Right forelimb (tissue), 1 donor: Measurements from ENCODE around the gene KRT6B.
"Not testable (repeated sequence)": the region's sequence is repeated elsewhere in the genome, so short reads cannot be mapped to it uniquely, and the experiment has no call there.

ENCODE experiments used
- DNase-seq: peaks from one replicate; pipeline ENCODE4 v3.0.0-alpha.2; 2018

Gene KRT6B

DNA sequence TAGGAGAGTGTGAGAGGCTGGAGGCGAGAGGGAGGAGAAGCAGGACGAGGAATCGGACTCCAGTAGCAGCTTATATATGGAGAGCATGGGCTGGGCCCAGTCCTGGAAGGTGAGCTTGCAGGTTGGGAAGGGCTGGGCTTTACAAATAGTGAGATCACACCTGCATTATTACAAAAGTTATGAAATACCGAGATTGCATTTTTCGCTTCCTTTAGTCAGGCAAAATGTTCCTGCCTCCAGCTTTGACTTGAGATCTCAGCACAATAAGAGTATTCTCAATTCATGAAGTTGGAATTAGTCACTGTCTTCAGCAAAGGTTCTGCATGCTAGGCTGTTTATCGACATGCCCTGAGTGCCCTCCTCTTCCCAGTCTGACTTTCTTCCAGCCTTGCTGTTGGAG, at the start of gene KRT6B:
Gene KRT6B, minus strand, starts transcription at position 46 of the 400 bp plus-strand sequence. CDS start 68 bp downstream, outside the sequence.
- DNase-seq, result no peak

DNA sequence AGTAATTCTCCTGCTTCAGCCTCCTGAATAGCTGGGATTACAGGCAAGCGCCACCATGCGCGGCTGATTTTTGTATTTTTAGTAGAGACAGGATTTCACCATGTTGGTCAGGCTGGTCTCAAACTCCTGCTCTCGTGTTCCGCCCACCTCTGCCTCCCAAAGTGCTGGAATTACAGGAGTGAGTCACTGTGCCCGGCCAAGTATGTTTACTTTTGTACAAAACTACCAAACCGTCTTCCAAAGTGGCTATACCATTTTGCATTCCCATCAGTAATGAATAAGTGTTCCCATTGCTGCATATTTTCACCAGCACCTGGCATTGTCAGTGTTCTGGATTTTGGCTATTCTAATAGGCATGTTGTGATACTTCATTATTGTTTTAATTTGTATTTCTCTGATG, 49.5 kb upstream of the KRT6B start:
- DNase-seq, result no peak

DNA sequence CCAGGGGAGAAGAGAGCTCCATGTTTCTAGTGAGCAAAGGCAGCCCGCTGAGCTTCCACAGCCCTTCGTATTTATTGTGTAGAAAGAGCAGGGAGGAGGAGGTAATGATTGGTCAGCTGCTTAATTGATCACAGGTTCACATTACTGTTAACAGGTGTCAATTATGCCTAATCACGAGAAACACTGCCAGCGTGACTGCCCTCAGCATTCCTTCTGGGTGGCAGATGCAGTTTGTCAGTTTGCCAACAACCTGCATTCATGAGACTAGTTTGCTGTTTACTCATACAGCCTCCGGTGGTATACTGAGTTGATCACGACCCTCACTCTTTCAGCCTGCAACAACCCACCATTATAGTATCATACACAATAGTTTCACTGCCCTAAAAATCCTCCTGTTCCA, 48.6 kb upstream of the KRT6B start:
- DNase-seq, result not testable (repeated sequence)

DNA sequence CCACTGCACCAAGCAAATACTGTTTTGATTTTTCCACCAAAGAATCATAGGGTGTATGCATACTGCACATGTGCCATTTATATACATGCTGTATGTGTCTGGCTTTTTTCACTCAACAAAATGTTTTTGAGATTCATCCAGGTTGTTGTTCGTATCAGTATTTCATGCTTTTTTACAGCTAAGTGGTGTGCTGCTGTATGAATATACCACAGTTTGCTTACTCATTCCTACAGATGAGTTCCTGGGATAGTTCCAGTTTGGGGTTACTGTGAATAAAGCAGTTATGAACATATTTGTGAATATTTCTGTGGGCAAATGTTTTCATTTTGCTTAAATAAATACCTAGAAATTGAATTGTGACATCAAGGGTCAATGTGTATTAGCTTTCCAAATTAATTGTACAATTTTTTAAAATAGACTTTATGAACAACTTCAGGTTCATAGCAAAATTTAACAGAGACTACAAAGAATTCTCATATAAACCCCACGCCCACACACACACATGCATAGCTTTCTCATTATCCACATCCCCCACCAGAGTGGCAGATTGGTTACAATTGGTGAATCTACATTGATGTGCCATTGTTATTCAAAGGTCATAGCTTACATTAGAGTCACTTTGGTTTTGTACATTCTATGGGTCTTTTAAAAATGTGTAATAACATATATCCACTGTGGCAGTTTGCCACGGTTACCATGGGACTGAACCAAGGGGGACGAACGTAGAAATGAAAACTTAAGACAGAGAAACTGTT, 48.0 kb upstream of the KRT6B start:
- DNase-seq, result no peak

DNA sequence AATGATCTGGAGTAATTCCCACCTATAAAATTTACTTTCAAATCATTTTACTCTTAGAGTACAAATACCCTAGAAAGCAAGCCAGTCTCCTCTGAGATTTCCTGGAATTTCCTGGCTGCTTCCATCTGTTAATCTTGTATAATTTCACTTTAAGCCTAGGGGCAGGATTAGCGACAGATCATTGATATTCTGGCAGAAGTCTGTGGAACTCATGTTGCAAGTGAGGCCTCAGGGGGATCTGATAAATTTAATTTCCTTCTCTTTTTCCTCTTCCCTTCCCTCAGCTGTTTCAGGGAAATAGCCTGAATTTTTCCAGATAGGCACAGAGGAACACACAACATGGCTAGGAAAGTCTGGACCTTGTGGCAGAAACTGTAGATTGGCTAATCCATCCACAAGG, 47.0 kb upstream of the KRT6B start:
- DNase-seq, result no peak

DNA sequence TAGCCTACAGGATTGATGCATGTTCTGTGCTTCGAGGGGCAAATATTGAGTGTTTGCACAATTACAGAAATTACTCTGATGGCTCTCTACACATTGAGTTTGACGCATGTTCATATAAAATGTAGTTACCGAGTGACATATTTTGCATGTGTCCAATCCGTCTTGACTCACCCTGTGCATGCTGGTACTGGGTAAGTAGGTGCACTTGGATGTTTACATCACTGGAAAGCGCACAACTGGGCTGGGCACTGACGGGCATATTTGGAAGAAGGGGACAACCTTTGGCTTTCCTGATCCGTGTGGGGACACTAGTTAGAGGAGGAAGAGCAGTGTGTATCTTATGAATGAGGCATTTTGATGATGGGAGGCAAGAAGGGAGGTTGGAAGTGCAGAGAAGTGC, 46.0 kb upstream of the KRT6B start:
- DNase-seq, result no peak

DNA sequence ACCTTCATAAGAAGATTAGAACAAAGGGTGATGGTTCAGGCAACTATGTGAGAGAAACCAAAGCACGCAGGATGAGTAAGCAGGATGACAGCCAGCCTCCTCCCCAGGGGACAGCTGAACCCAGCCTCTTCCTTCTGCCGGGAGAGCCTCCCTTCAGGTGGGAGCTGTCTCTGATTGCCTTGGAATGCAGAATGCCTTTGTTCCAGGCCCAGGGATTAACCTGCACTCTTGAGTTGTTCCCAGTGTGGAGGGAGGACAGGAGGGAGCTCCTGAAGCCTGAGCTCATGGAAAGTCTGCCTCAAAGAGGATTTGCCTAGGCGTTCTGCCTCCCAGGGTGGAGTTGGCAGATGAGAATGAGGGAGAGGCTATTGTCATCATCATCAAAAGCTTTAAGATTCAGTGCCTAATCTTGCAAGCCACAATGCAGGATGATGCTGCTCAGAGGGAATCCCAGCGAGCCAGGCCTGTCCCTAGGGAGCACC, 44.7 kb upstream of the KRT6B start:
- DNase-seq, result no peak

DNA sequence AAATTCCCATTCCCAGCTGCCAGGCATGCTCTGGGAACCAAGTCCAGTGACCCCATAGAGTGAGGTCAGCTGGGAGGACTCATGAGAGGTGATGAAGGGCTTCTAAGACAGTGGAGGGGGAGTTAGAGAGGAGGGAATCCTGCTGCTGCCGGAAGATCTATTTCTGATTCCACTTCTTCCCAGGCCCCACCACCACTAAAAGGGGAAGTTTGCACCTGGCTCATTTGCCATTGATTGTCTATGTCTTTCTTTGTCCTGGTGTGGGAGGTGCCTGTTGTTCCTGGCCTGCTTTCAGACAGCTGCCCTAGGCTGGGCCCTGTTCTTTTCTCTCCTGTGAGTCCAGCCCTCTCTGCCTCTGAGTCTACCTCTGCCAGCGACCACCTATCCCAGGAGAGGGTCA, 44.1 kb upstream of the KRT6B start:
- DNase-seq, result no peak

DNA sequence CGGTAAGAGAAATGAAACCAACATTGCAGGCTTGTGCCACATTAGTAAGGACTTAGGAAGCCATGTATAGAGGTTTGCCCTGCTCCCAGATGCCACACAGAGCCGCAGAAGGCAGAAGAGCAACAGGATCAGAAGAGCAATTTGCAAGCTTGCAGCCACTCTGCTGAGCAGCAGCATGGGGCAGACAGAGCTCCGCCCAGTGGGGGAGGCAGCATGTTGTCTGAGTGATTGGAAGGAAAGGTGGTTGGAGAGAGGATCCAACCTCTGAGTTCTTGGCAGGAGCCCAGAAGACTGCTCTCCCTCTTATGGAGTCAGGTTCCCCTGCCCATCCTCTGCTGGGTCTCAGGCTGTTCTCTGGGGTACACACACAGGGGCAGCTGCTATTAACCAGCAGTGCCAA, 43.4 kb upstream of the KRT6B start:
- DNase-seq, result no peak

DNA sequence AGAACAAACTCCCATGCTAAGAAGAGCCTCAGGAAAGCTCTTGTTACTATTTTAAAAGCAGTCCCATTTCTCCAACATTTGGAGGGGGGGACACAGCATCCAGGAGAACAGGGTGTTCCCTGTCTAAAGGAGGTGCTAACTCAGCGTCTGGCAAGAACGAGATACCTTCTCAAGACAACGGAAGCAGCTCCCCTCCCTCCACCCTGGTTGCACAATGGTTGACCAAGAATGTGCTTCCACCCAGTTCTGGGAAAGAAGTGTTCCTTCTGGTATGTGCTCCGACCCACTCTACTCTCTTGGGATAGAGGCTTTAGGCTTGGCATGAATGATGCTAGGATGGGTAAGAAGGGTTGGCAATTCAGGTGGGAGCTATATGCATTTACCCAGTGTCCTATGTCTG, 42.6 kb upstream of the KRT6B start:
- no peak for DNase-seq

DNA sequence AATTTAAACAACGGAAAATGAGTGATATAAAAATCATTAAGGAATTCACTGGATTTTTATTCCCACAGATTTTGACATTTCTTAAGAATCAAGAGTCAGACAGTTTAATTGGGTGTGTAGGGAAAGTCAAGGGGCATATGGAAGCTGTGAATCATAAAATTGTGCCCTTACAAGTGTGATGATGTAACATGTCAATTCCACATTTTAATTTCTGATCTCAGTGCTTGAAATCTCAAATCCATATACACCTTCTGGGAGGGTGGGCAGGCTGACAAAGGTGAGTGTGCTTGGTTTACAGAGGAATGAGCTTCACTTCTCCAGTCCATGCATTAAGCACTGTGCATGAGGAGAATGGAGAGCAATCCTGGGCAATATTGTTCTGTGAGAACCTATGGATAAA, 42.2 kb upstream of the KRT6B start:
- DNase-seq, result no peak

DNA sequence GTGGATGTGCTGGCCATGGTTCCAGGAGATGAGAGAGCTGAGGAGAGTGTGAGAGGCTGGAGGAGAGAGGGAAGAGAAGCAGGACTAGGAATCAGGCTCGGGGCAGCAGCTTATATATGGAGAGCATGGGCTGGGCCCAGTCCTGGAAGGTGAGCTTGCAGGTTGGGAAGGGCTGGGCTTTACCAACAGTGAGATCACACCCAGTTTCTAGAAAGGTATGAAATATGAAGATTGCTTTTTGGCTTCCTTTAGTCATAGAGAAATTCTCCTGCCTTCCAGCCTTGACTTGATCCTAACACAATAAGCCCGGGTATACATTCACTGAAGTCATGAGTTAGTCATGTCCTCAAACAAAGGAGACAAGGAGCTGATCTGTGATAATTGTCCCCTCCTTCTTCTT, 41.2 kb upstream of the KRT6B start, which contains the start of gene KRT6A:
Gene KRT6A, minus strand, starts transcription at position 86 of the 400 bp plus-strand sequence. Its CDS starts 69 bp downstream, at position 17.
- DNase-seq, result no peak

DNA sequence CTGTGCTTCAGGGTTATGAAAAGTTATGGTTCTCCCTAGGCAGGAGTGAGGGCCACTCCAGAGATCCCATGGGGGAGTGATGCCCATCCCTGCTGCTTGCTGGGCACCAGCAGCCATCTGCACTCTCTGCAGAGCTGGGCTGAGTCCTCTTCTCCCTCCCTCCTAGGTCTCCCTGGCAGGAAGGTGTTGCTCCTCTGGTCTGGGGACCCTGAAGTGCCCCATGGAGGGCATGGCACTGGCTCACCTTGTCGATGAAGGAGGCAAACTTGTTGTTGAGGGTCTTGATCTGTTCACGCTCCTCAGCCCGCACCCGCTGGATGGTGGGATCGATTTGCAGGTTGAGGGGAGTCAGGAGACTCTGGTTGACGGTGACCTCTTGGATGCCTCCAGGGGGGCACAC, 40.5 kb upstream of the KRT6B start:
- DNase-seq, result not testable (repeated sequence)

DNA sequence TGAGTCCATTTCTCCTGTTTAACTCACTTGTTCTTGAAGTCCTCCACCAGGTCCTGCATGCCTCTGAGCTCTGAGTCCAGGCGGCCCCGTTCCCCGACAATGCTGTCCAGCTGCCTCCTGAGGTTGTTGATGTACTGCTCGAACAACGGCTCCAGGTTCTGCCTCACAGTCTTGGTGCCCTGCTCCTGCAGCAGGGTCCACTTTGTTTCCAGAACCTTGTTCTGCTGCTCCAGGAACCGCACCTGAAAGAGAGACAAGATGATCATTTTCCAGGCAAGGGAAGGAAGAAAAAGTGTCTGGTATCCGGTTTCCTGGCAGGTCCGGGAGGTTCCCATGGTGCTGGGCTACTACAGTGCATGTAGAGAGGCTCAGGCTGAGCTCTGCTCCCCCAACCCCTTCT, 39.5 kb upstream of the KRT6B start:
- DNase-seq, result not testable (repeated sequence)

DNA sequence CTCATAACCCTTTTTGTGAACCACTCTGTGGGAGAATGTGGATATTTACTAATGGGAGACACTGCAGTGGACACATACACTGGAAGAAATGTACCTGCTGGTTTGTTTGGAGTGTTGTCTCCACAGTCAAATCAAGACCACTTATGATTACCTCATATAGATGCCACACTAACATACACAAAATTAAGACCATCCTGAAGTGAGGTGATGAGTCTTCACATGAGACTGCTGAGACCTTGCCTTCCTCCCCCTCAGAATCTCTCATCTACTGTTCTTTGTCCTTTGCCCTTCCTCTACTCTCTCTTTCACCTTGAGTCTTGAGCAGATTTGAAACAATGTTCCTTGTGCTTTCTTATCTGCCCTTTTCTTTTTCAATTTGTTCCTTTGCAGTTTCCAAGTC, 36.8 kb upstream of the KRT6B start:
- DNase-seq, result no peak

DNA sequence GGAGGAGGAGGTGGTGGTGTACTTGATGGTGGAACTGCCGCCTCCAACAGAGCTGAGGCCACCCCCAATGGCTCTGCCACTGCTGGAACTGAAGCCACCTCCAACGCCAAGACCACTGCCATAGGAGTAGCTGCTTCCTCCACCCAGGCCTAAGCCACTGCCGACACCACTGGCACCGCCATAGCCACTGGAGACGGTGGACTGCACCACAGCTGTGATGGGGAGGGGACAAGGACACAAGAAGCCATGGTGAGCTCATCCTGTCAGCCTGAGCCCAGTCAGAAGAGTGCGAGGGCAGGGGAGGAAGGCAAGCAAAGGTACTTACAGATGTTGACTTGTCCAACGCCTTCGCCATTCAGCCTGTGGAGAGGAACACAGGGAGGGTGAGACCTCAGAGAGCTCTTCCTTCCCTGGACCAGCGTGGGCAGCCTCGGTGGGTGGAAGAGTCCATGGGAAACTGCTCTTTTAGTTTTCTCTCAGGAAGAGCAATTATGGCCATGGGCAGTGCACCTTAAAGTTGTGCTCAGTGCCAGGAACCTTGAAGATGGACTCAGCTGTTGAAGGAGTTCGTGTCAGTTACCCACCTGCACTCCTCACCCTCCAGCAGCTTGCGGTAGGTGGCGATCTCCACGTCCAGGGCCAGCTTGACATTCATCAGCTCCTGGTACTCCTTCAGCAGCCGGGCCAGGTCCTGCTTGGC, 35.9 kb upstream of the KRT6B start:
- not testable (repeated sequence) for DNase-seq

DNA sequence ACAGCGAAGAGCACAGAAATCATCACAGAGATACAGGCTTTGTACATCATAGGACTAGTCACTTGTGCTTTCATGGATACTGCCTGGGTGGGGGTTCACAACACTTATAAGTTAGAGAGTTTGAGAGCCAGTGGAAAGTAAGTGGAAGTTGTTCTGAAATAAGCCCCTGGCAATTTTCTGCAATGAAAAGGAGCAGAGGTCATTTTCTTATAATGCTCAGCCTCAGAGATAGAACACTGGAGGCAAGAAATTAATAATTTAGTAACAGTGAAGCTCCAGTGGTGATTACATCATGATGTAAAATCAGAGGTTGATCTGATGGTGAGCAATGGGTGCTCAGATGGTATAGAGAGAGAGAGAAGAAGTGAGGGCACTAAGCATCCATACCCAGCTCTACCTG, 35.3 kb upstream of the KRT6B start:
- no peak for DNase-seq

DNA sequence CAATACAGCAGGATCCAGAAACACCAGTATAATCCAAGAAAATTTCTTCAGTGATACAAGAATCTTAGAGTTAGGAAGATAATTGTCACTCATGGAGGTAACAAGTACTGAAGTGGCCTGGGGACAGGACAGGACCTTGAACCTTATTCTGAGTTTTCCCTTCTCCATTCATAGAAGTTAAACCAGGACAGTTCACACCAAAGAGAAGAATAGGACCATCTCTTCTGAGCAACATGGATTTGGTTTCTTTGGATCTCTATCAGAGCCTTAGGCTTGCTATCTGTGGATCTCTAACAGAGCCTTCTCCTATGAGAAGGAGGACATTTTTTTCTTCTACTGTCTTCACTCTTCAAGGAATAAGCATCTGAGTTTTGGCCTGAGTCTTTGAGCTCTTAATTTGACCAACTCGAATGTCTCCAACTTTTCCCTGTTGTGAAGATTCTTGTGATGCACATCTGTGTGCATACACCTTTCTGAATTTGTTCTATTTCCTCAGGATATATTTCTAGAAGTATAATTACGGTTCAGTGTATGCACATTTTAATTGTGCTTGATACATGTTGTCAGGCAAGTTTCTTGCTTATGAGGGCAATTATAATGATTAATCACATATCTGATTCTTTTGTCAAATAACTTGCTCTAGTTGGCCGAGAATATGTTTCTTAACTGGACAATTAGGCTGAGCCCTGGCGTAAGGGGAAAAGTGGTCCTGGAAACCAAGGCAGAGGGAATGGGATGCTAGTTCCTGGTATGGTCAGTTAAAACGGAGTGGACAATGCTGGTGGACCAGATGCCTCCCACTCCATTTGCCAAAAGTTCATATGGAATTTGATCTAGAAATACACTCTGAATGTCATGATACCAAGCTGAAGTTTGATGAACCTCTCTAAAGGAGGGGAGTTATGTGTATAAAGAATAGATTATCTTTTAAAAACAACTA, 34.5 kb upstream of the KRT6B start:
- no peak for DNase-seq

DNA sequence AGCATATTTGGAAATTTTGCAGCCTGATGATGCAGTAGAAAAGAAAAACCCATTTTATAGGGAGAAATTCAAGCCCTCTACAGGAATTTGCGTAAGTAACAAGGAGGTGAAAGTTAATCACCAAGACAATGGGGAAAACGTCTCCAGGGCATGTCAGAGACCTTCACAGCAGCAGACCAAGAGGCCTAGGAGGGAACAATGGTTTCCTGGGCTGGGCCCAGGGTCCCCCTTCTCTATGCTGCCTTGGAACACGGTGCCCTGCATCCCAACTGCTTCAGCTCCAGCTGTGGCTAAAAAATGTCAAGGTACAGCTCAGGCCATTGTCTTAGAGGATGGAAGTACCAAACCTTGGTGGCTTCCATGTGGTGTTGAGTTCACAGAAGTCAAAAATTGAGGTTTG, 28.1 kb upstream of the KRT6B start:
- no peak for DNase-seq

DNA sequence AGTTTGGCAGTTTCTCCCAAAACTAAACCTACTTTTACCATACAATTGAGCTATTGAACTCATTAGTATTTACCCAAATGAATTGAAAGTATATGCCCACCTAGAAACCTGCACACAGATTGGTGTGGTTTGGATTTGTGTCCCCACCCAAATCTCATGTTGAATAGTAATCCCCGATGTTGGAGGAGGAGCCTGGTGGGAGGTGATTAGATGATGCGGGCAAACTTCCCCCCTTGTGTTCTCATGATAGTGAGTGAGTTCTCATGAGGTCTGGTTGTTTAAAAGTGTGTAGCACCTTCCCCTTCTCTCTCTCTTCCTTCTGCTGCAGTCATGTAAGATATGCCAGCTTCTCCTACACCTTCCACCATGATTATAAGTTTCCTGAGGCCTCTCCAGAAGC, 25.7 kb upstream of the KRT6B start:
- DNase-seq, result no peak

DNA sequence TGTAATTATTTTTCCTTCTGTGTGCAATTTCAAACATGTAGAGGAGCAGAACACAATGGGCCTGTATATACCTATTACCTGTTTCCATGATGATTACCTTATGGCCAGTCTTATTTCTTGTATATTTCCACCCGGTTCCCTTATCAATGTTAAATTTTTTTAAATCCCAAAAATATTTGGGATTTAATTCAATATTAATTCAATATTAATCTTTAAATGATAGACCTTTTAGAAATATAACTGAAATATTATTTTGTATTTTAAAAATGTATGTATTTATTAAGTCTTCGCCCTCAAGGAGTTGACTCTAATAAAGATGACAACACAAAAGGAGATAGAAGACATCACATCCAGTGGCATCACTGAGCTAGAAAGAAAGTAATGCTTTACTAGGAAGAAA, 22.3 kb upstream of the KRT6B start:
- no peak for DNase-seq

DNA sequence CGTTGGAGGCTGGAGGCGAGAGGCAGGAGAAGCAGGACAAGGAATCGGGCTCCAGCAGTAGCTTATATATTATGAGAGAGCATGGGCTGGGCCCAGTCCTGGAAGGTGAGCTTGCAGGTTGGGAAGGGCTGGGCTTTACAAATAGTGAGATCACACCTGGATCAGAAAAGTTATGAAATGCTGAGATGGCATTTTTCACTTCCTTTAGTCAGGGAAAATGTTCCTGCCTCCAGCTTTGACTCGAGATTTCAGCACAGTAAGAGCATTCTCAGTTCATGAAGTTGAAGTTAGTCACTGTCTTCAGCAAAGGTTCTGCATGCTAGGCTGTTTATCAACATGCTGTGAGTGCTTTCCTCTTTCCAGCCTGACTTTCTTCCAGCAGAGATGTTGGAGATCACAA, 21.8 kb upstream of the KRT6B start, which contains the start of gene KRT6C:
Gene KRT6C, minus strand, starts transcription at position 38 of the 400 bp plus-strand sequence. CDS start 68 bp downstream, outside the sequence.
- DNase-seq, result no peak

DNA sequence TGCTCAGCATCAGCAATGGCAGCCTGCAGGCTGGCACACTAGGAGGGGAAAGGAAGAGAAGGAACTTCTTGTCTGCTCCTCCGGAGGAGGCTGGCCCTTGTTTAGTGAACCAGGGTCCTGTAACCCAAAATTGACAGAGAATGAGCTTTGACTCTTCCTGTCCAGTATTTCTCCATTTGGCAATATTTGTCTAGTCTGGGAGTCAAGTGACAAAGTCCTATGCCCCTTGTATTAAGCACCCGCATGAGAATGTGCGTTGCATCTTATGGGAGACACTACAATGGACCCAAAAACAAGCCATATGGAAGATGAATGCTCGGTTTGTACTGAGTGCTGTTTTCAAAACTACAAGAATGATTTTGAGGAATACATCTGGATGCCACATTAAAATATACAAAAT, 17.9 kb upstream of the KRT6B start:
- DNase-seq, result no peak
